ENCODE results near the gene TMA7. TPM values are rescaled to one million over a fixed set of nuclear protein-coding genes. Genes with fewer than 3 reads are reported as not detected.

The TMA7 gene
- total and polyA plus RNA-seq, 10 of the 15 experiments (the other 5 are each of a cell fraction or from before 2014, with no cell fraction given), result 319 to 1,760 (median 752) TPM

DNA sequence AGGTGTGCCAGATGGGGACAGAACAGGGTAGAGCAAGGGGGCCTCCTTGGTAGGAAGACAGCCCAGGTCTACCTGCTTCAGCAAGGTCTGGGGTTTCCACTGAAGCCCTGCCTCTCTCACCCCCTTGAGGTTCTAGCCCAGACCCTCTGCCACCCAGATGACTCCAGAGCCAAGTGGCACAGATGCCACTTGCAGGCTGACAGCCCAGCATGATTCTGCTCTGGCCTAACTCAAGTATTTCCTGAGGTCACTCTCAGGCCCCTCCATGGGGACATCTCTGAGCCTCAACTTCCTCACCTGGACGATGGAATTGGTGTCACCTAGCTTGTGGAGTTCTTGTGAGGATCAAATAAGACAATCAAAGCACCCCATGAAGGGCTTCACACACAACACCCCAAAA, 34.1 kb upstream of the TMA7 start:
- in situ Hi-C loops (cut with MboI), result no loop called here

More for the DNA sequence above, 34.1 kb upstream of the TMA7 start:
- no peaks in the 10 kb centered on the region for H3K9me3 ChIP-seq (replicated peaks; ENCODE audit: control insufficient read depth, insufficient read depth, low read length)
- ChIA-PET POLR2A (no interaction called here), CTCF (interaction anchor here (22.0 kb wide), 1 partner anchor 30 kb away, joined by 757 read pairs; the partner anchor contains the start of genes CCDC51 and TMA7), SMC1A (ENCODE audit: uncharacterized antibody, unreplicated experiment) (interaction anchor here (8.0 kb wide), 1 partner anchor 30 kb away, joined by 287 read pairs; the partner anchor contains the start of genes CCDC51 and TMA7), RAD21 (ENCODE audit: unreplicated experiment) (interaction anchor here (2.3 kb wide), 1 partner anchor 30 kb away, joined by 13 read pairs; no protein-coding TSS in a partner anchor)
- no TSS peak for BruUV-seq (replicated peaks)
- H3K27me3 ChIP-seq (replicated peaks in 1 of 2; ENCODE audit: control insufficient read depth in 2 of 2, insufficient read depth in 2 of 2, low read length in 1 of 2), result no peaks in the 10 kb centered on the region
- no peaks in the 10 kb centered on the region for H3K4me1 ChIP-seq (ENCODE audit: control insufficient read depth, insufficient read depth, low read length)
- H3K36me3 ChIP-seq (ENCODE audit: control insufficient read depth in 2 of 2, insufficient read depth in 2 of 2, low read length in 1 of 2), result no peaks in the 10 kb centered on the region
- no peak overlapping the region for H3K27ac ChIP-seq (ENCODE audit: control insufficient read depth, insufficient read depth)
- H3K9ac ChIP-seq (ENCODE audit: control insufficient read depth, insufficient read depth, low read length), result no peak overlapping the region
- H2AFZ ChIP-seq (ENCODE audit: control insufficient read depth, low read depth, low read length), result no peak overlapping the region
- TF ChIP-seq SUPT20H (IDR thresholded peaks at IDR 0.05; ENCODE audit: borderline replicate concordance, control insufficient read depth, low read depth, low read length) (no peak), LARP7 (IDR thresholded peaks at IDR 0.05) (no peak), NR2C2 (IDR thresholded peaks at IDR 0.05; ENCODE audit: borderline replicate concordance, control insufficient read depth, insufficient read length, low read depth) (no peak), HCFC1 (IDR thresholded peaks at IDR 0.05; ENCODE audit: low read length) (no peak), EZH2 (IDR thresholded peaks at IDR 0.05; ENCODE audit: borderline replicate concordance, control insufficient read depth, low read depth, low read length) (no peak), ETV6 (conservative IDR thresholded peaks at IDR 0.05 in 1 of 2, IDR thresholded peaks at IDR 0.05 in 1 of 2; ENCODE audit: borderline replicate concordance in 1 of 2, low read depth in 1 of 2) (no peak), DPF2 (IDR thresholded peaks at IDR 0.05) (no peak), SMAD1 (IDR thresholded peaks at IDR 0.05; ENCODE audit: low read depth, partially characterized antibody) (no peak), NR2C1 (IDR thresholded peaks at IDR 0.05) (no peak), GABPA (IDR thresholded peaks at IDR 0.05; ENCODE audit: low read depth) (no peak), WRNIP1 (IDR thresholded peaks at IDR 0.05; ENCODE audit: borderline replicate concordance, low read depth, low read length) (no peak), NFYA (IDR thresholded peaks at IDR 0.05; ENCODE audit: borderline replicate concordance, low read depth, low read length) (no peak), FOXM1 (IDR thresholded peaks at IDR 0.05; ENCODE audit: low read depth, low read length) (no peak), YY1 (IDR thresholded peaks at IDR 0.05; ENCODE audit: low read depth, low read length) (no peak), CEBPB (IDR thresholded peaks at IDR 0.05; ENCODE audit: borderline replicate concordance in 1 of 2, low read depth in 2 of 2, low read length in 2 of 2) (no peak)
- TF ChIP-seq, protein P1, sequence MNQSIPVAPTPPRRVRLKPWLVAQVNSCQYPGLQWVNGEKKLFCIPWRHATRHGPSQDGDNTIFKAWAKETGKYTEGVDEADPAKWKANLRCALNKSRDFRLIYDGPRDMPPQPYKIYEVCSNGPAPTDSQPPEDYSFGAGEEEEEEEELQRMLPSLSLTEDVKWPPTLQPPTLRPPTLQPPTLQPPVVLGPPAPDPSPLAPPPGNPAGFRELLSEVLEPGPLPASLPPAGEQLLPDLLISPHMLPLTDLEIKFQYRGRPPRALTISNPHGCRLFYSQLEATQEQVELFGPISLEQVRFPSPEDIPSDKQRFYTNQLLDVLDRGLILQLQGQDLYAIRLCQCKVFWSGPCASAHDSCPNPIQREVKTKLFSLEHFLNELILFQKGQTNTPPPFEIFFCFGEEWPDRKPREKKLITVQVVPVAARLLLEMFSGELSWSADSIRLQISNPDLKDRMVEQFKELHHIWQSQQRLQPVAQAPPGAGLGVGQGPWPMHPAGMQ (IDR thresholded peaks at IDR 0.05; ENCODE audit: borderline replicate concordance), result no peak
- TF ChIP-seq, protein P2, sequence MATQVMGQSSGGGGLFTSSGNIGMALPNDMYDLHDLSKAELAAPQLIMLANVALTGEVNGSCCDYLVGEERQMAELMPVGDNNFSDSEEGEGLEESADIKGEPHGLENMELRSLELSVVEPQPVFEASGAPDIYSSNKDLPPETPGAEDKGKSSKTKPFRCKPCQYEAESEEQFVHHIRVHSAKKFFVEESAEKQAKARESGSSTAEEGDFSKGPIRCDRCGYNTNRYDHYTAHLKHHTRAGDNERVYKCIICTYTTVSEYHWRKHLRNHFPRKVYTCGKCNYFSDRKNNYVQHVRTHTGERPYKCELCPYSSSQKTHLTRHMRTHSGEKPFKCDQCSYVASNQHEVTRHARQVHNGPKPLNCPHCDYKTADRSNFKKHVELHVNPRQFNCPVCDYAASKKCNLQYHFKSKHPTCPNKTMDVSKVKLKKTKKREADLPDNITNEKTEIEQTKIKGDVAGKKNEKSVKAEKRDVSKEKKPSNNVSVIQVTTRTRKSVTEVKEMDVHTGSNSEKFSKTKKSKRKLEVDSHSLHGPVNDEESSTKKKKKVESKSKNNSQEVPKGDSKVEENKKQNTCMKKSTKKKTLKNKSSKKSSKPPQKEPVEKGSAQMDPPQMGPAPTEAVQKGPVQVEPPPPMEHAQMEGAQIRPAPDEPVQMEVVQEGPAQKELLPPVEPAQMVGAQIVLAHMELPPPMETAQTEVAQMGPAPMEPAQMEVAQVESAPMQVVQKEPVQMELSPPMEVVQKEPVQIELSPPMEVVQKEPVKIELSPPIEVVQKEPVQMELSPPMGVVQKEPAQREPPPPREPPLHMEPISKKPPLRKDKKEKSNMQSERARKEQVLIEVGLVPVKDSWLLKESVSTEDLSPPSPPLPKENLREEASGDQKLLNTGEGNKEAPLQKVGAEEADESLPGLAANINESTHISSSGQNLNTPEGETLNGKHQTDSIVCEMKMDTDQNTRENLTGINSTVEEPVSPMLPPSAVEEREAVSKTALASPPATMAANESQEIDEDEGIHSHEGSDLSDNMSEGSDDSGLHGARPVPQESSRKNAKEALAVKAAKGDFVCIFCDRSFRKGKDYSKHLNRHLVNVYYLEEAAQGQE (IDR thresholded peaks at IDR 0.05; ENCODE audit: low read depth, low read length), result no peak
- TF ChIP-seq, protein P3, sequence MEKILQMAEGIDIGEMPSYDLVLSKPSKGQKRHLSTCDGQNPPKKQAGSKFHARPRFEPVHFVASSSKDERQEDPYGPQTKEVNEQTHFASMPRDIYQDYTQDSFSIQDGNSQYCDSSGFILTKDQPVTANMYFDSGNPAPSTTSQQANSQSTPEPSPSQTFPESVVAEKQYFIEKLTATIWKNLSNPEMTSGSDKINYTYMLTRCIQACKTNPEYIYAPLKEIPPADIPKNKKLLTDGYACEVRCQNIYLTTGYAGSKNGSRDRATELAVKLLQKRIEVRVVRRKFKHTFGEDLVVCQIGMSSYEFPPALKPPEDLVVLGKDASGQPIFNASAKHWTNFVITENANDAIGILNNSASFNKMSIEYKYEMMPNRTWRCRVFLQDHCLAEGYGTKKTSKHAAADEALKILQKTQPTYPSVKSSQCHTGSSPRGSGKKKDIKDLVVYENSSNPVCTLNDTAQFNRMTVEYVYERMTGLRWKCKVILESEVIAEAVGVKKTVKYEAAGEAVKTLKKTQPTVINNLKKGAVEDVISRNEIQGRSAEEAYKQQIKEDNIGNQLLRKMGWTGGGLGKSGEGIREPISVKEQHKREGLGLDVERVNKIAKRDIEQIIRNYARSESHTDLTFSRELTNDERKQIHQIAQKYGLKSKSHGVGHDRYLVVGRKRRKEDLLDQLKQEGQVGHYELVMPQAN (conservative IDR thresholded peaks at IDR 0.05), result no peak
- no peaks in the 10 kb centered on the region for H3K79me2 ChIP-seq (ENCODE audit: control insufficient read depth, insufficient read depth, low read length)
- H3K4me2 ChIP-seq (ENCODE audit: control insufficient read depth, insufficient read depth), result no peak overlapping the region
- intact Hi-C loops (cut with micrococcal nuclease; ENCODE audit: unreplicated experiment), result no loop called here
- ATAC-seq, result no peak
- no peak overlapping the region for H3K4me3 ChIP-seq
- FAIRE-seq, result no peak
- no peak for DNase-seq (ENCODE audit: low read depth, low spot score)
- WGBS (ENCODE audit: insufficient coverage, insufficient replicate concordance, low lambda C conversion rate, missing lambda C conversion rate), result 0% methylated on average over 1 of the region's 1 CpG
- no peaks in the 10 kb centered on the region for H4K20me1 ChIP-seq (ENCODE audit: control insufficient read depth, insufficient read depth)

Measured in GM12878 (cell line).